CD14-positive monocyte (primary cell): ENCODE measurements around the gene ACOT11. TPM values are rescaled to one million over a fixed set of nuclear protein-coding genes. Genes with fewer than 3 reads are reported as not detected.
"Not testable (repeated sequence)": the region's sequence is repeated elsewhere in the genome, so short reads cannot be mapped to it uniquely, and the experiment has no call there.

Experiments used
- DNase-seq, 3 donors: peaks; one replicate each; pipeline ENCODE4 v3.0.0-alpha.2; 2011 to 2022
- H2AFZ ChIP-seq: 2 replicates; pipeline ENCODE4 v1.6.0; 2012; ENCODE audit warnings: mild to moderate bottlenecking, low read depth, low read length, inconsistent platforms; ENCODE audit not compliant: insufficient read depth, poor library complexity, severe bottlenecking
- H3K27ac ChIP-seq, 2 donors: 1 replicate in 1 of 2; 2 replicates in 1 of 2; pipeline ENCODE4 v1.5.1; 2012 to 2013; ENCODE audit warnings: low read length in 2 of 2, control low read depth in 1 of 2, inconsistent platforms in 1 of 2, low read depth in 1 of 2, mild to moderate bottlenecking in 1 of 2
- H3K27me3 ChIP-seq, 2 donors: one replicate each; pipeline versions ENCODE4 v1.6.0 to v1.6.1; 2011 to 2013; ENCODE audit warnings: low read length in 2 of 2; ENCODE audit not compliant: control insufficient read depth in 2 of 2, insufficient read depth in 2 of 2
- H3K36me3 ChIP-seq, 2 donors: replicated peaks in 1 of 2; 1 replicate in 1 of 2; 2 replicates in 1 of 2; pipeline versions ENCODE4 v1.5.1 to v1.6.1; 2012 to 2013; ENCODE audit warnings: low read length in 2 of 2, control low read depth in 1 of 2, inconsistent platforms in 1 of 2, mild to moderate bottlenecking in 1 of 2; ENCODE audit not compliant: insufficient read depth in 2 of 2, control insufficient read depth in 1 of 2
- H3K4me1 ChIP-seq, 2 donors: 1 replicate in 1 of 2; 2 replicates in 1 of 2; pipeline versions ENCODE4 v1.5.1 to v1.6.1; 2012 to 2013; ENCODE audit warnings: low read length in 2 of 2, control low read depth in 1 of 2, inconsistent platforms in 1 of 2, mild to moderate bottlenecking in 1 of 2, moderate library complexity in 1 of 2; ENCODE audit not compliant: insufficient read depth in 2 of 2, control insufficient read depth in 1 of 2
- H3K4me2 ChIP-seq: replicated peaks from 2 replicates; pipeline ENCODE3; 2012; ENCODE audit warnings: low read length, moderate library complexity, mild to moderate bottlenecking; ENCODE audit not compliant: poor library complexity, severe bottlenecking; ENCODE audit errors: extremely low read depth
- H3K4me3 ChIP-seq, 3 experiments: fragments of 200-600 bp in 1 of 3; sonication (generic) in 1 of 3; replicated peaks in 1 of 3; 1 replicate in 2 of 3; 2 replicates in 1 of 3; pipeline ENCODE4 v1.5.1; 2011 to 2013; ENCODE audit warnings: low read length in 3 of 3, mild to moderate bottlenecking in 3 of 3, control low read depth in 2 of 3, low read depth in 2 of 3, inconsistent platforms in 1 of 3, moderate library complexity in 1 of 3
- H3K79me2 ChIP-seq: 2 replicates; pipeline ENCODE4 v1.6.0; 2012; ENCODE audit warnings: mild to moderate bottlenecking, control low read depth, inconsistent platforms, low read length, moderate library complexity; ENCODE audit not compliant: insufficient read depth
- H3K9ac ChIP-seq: 2 replicates; pipeline ENCODE4 v1.6.0; 2017; ENCODE audit warnings: low read length, mild to moderate bottlenecking; ENCODE audit not compliant: insufficient read depth, poor library complexity, severe bottlenecking
- H3K9me3 ChIP-seq, 2 donors: replicated peaks in 1 of 2; 1 replicate in 1 of 2; 2 replicates in 1 of 2; pipeline versions ENCODE4 v1.5.1 to v1.6.1; 2012 to 2013; ENCODE audit warnings: low read length in 2 of 2, control low read depth in 1 of 2; ENCODE audit not compliant: control insufficient read depth in 1 of 2, insufficient read depth in 1 of 2
- H4K20me1 ChIP-seq: 2 replicates; pipeline ENCODE4 v1.6.0; 2012; ENCODE audit warnings: mild to moderate bottlenecking, low read length, control low read depth, moderate library complexity; ENCODE audit not compliant: insufficient read depth
- H3K27ac Mint-ChIP-seq, 7 donors: one replicate each; pipeline ENCODE4 v1.8.0; 2020; ENCODE audit warnings: mild to moderate bottlenecking in 7 of 7, mixed read lengths in 7 of 7, moderate library complexity in 6 of 7, inconsistent platforms in 2 of 7
- H3K27me3 Mint-ChIP-seq, 3 donors: one replicate each; pipeline ENCODE4 v1.8.0; 2021 to 2022; ENCODE audit warnings: low read depth in 3 of 3, mild to moderate bottlenecking in 3 of 3, mixed read lengths in 3 of 3, moderate library complexity in 3 of 3, inconsistent platforms in 1 of 3
- H3K36me3 Mint-ChIP-seq, 2 donors: one replicate each; pipeline ENCODE4 v1.8.0; 2020; ENCODE audit warnings: mixed read lengths in 2 of 2, inconsistent platforms in 1 of 2, mild to moderate bottlenecking in 1 of 2
- H3K4me1 Mint-ChIP-seq: one replicate; pipeline ENCODE4 v1.8.0; 2020; ENCODE audit warnings: mild to moderate bottlenecking, mixed read lengths
- H3K4me3 Mint-ChIP-seq, 2 donors: one replicate each; pipeline ENCODE4 v1.8.0; 2020; ENCODE audit warnings: mild to moderate bottlenecking in 2 of 2, mixed read lengths in 2 of 2, moderate library complexity in 1 of 2
- H3K9me3 Mint-ChIP-seq, 7 donors: one replicate each; pipeline ENCODE4 v1.8.0; 2020 to 2022; ENCODE audit warnings: mixed read lengths in 7 of 7, mild to moderate bottlenecking in 6 of 7, moderate library complexity in 6 of 7, inconsistent platforms in 2 of 7
- CTCF ChIP-seq: fragments of 200-600 bp; IDR thresholded peaks from one replicate; pipeline ENCODE4 v1.8.0; 2022; ENCODE audit warnings: antibody characterized with exemption, mild to moderate bottlenecking
- WGBS: methylation state at CpG from one replicate; pipeline ENCODE4 v1.1.5; 2013; ENCODE audit warnings: missing lambda C conversion rate; ENCODE audit not compliant: insufficient coverage; 5-methylcytosine and 5-hydroxymethylcytosine counted together
- intact Hi-C, 2 donors: fragments of 100-400 bp; cut with micrococcal nuclease; formaldehyde crosslinking; loops; one replicate each; pipeline versions ENCODE4 v1.15.0 to v1.15.1; 2023
- polyA plus RNA-seq, 3 donors: library from polyadenylated mRNA; depleted of rRNA in 1 of 3; unstranded in 2 of 3; stranded (reverse) in 1 of 3; fragments of 300-500 nt in 2 of 3; fragments of >200 nt in 1 of 3; fragmentation: Illumina TruSeq in 2 of 3; gene quantifications; 1 replicate in 2 of 3; 2 replicates in 1 of 3; pipeline ENCODE4 v1.2.3, GENCODE V29; 2012 to 2021

ACOT11 gene
- polyA plus RNA-seq, 3 donors = 0.18 to 2.1 (median 0.79) TPM

DNA sequence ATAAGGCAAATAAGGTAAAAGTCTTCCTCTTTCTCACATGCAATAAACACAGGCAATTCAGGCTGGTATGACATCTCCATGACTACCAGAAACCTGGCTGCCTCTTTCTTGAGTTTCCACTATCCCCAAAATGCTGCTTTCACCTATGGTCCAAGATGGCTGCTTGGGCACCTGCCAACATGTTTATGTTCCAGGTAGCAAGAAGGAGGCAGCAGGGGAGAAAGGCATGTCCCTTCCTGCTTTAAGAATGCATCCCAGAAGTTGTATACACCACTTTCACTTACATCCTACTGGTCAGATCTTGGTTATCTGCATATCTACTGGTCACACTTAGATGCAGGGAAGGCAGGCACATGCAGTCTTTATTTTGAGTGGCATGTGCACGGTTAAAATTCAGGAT lies 19.4 kb upstream of the ACOT11 start:
- Mint-ChIP-seq H3K27ac (no peak overlapping the region), H3K4me1 (no peaks in the 10 kb centered on the region), H3K4me3 (no peak overlapping the region), H3K9me3 (peaks cover 4 to 7% (median 6%) of the 10 kb centered on the region in 7 donors), H3K27me3 (peaks cover 0 to under 1% (median 0%) of the 10 kb centered on the region in 3 donors), H3K36me3 (no peaks in the 10 kb centered on the region)
- H3K27ac ChIP-seq = no peak overlapping the region
- no peaks in the 10 kb centered on the region for H3K79me2 ChIP-seq
- intact Hi-C loops = no loop called here
- H3K4me2 ChIP-seq = no peak overlapping the region
- no CpG with 5 or more reads among the region's 1 CpG for WGBS
- H3K36me3 ChIP-seq = no peaks in the 10 kb centered on the region
- no peaks in the 10 kb centered on the region for H3K9me3 ChIP-seq
- no peak overlapping the region for H2AFZ ChIP-seq
- no peaks in the 10 kb centered on the region for H4K20me1 ChIP-seq
- H3K9ac ChIP-seq = no peak overlapping the region
- no peak for TF ChIP-seq CTCF
- H3K27me3 ChIP-seq = no peaks in the 10 kb centered on the region
- H3K4me3 ChIP-seq = no peak overlapping the region
- no peak for DNase-seq
- no peaks in the 10 kb centered on the region for H3K4me1 ChIP-seq

GRCh38 chr1:54532033-54532432 lies 16.0 kb upstream of the ACOT11 start:
- Histone ChIP-seq H4K20me1 (no peaks in the 10 kb centered on the region), H3K9me3 (no peaks in the 10 kb centered on the region), H3K4me1 (no peaks in the 10 kb centered on the region), H3K4me2 (no peak overlapping the region), H3K79me2 (no peaks in the 10 kb centered on the region), H3K27me3 (no peaks in the 10 kb centered on the region), H3K9ac (no peak overlapping the region), H3K27ac (no peak overlapping the region), H3K4me3 (no peak overlapping the region), H2AFZ (no peak overlapping the region), H3K36me3 (no peaks in the 10 kb centered on the region)
- Mint-ChIP-seq H3K27me3 (peaks cover 0 to 1% (median 0%) of the 10 kb centered on the region in 3 donors), H3K27ac (no peak overlapping the region), H3K9me3 (peaks cover 0 to 4% (median 0%) of the 10 kb centered on the region in 7 donors), H3K4me1 (no peaks in the 10 kb centered on the region), H3K4me3 (no peak overlapping the region), H3K36me3 (no peaks in the 10 kb centered on the region)
- no peak for TF ChIP-seq CTCF
- no peak for DNase-seq
- intact Hi-C loops = no loop called here
- 100% methylated on average over 1 of the region's 2 CpGs for WGBS

GRCh38 chr1:54536656-54537055 lies 11.4 kb upstream of the ACOT11 start:
- H3K27ac Mint-ChIP-seq = peak overlapping the region in 1 of 7 donors; percentile 34
- DNase-seq, H3K27me3 ChIP-seq, H3K79me2 ChIP-seq, H3K4me3 ChIP-seq, H3K36me3 ChIP-seq, intact Hi-C loops, H4K20me1 ChIP-seq, H3K4me1 Mint-ChIP-seq, H3K4me3 Mint-ChIP-seq, H3K36me3 Mint-ChIP-seq, H3K27me3 Mint-ChIP-seq, H3K27ac ChIP-seq, H3K9ac ChIP-seq, H2AFZ ChIP-seq, H3K4me2 ChIP-seq, H3K9me3 Mint-ChIP-seq, H3K9me3 ChIP-seq: not testable (repeated sequence)
- H3K4me1 ChIP-seq = peaks cover 7 to 10% of the 10 kb centered on the region in 2 donors
- 94% methylated on average over 4 of the region's 4 CpGs for WGBS
